HepG2 (cell line): ENCODE results near the gene SLC6A6. TPM values are rescaled to one million over a fixed set of nuclear protein-coding genes. Genes with fewer than 3 reads are reported as not detected.
A peak's percentile ranks its signal among the peaks of the same experiment; 100 is the strongest.

Source experiments
- ATAC-seq: fragments of 200-7000 bp; cut with Tn5 transposase; 3 replicates; pipeline ENCODE4 v1.9.1; 2020; ENCODE audit warnings: mild to moderate bottlenecking, moderate library complexity
- BruUV-seq: library from RNA; stranded (reverse); fragments of 400-500 nt; replicated peaks from 2 replicates; lab custom pipeline; 2021; lab: Mats Ljungman, UMichigan
- CTCF ChIA-PET: fragments of 300-600 bp; formaldehyde crosslinking; extraction: SDS; loops from one replicate; lab custom pipeline; 2021; ENCODE audit warnings: low total read pairs, inconsistent platforms, low intra/inter-chr PET ratio; lab: Yijun Ruan, JAX
- POLR2A ChIA-PET: fragments of 350-600 bp; sonication (Branson Sonifier 250); formaldehyde crosslinking; loops from one replicate; lab custom pipeline; 2020; ENCODE audit warnings: antibody characterized with exemption, inconsistent platforms; lab: Yijun Ruan, JAX
- DNase-seq: peaks from one replicate; pipeline ENCODE4 v3.0.0-alpha.2; 2015; ENCODE audit warnings: low spot score
- FAIRE-seq: peaks from 3 replicates; lab custom pipeline; 2011; peaks lifted over from hg19 to GRCh38; lab: Jason Lieb, UNC
- H2AFZ ChIP-seq: one replicate; pipeline ENCODE4 v1.6.1; 2011; ENCODE audit warnings: low read length, inconsistent platforms
- H3K27ac ChIP-seq: fragments of 300-600 bp; 3 replicates; pipeline ENCODE4 v1.8.0; 2011; ENCODE audit warnings: mixed run types, mild to moderate bottlenecking, mixed read lengths, low read length, inconsistent platforms; ENCODE audit not compliant: insufficient read depth; ENCODE audit errors: extremely low read length
- H3K27me3 ChIP-seq, 2 experiments: fragments of 200-600 bp in 1 of 2; 2 replicates in 1 of 2; 3 replicates in 1 of 2; pipeline versions ENCODE4 v1.6.0 to v1.8.0; 2011; ENCODE audit warnings: low read length in 2 of 2, mild to moderate bottlenecking in 2 of 2, moderate library complexity in 2 of 2, inconsistent platforms in 1 of 2; ENCODE audit not compliant: insufficient read depth in 2 of 2, control insufficient read depth in 1 of 2
- H3K36me3 ChIP-seq, 2 experiments: fragments of 200-600 bp in 1 of 2; replicated peaks in 1 of 2; 2 replicates in 1 of 2; 3 replicates in 1 of 2; pipeline versions ENCODE4 v1.5.1 to v1.8.0; 2011; ENCODE audit warnings: low read length in 2 of 2, inconsistent platforms in 1 of 2; ENCODE audit not compliant: insufficient read depth in 2 of 2, control insufficient read depth in 1 of 2
- H3K4me1 ChIP-seq: 2 replicates; pipeline ENCODE4 v1.5.1; 2012; ENCODE audit warnings: low read length, inconsistent platforms; ENCODE audit not compliant: insufficient read depth
- H3K4me2 ChIP-seq: 2 replicates; pipeline ENCODE4 v1.6.0; 2011; ENCODE audit warnings: low read depth, low read length, inconsistent platforms
- H3K4me3 ChIP-seq, 3 experiments: fragments of 200-600 bp in 1 of 3; sonication (generic), shearing (Covaris generic) in 1 of 3; replicated peaks in 1 of 3; 2 replicates each; pipeline ENCODE4 v1.5.1; 2011 to 2016; ENCODE audit warnings: low read length in 3 of 3, inconsistent platforms in 2 of 3, low read depth in 2 of 3, mild to moderate bottlenecking in 2 of 3, control low read depth in 1 of 3, mixed read lengths in 1 of 3; ENCODE audit not compliant: insufficient read depth in 1 of 3
- H3K79me2 ChIP-seq: one replicate; pipeline ENCODE4 v1.6.1; 2011; ENCODE audit warnings: low read length, inconsistent platforms; ENCODE audit not compliant: insufficient read depth
- H3K9ac ChIP-seq: 2 replicates; pipeline ENCODE4 v1.6.0; 2011; ENCODE audit warnings: mild to moderate bottlenecking, low read depth, low read length, inconsistent platforms; ENCODE audit not compliant: insufficient read depth
- H3K9me3 ChIP-seq: 2 replicates; pipeline ENCODE4 v1.5.1; 2012; ENCODE audit warnings: mild to moderate bottlenecking, low read length
- H4K20me1 ChIP-seq: 2 replicates; pipeline ENCODE4 v1.6.0; 2011; ENCODE audit warnings: inconsistent platforms, mild to moderate bottlenecking, low read length, moderate library complexity; ENCODE audit not compliant: insufficient read depth
- CTCF ChIP-seq: sonication (generic); formaldehyde crosslinking; IDR thresholded peaks from 2 replicates; pipeline ENCODE4 v1.5.0; 2020; ENCODE audit warnings: mild to moderate bottlenecking, missing genetic modification reagents, moderate library complexity
- NPAS2 ChIP-seq: sonication (generic); formaldehyde crosslinking; IDR thresholded peaks from 2 replicates; pipeline ENCODE4 v1.8.0; 2022; ENCODE audit warnings: mild to moderate bottlenecking, missing genetic modification reagents, borderline replicate concordance
- STAG1 ChIP-seq: sonication (generic); formaldehyde crosslinking; IDR thresholded peaks from 2 replicates; pipeline ENCODE4 v1.4.0; 2020; ENCODE audit warnings: missing genetic modification reagents
- ZBTB8A ChIP-seq: sonication (generic); formaldehyde crosslinking; IDR thresholded peaks from 2 replicates; pipeline ENCODE4 v1.4.0; 2020; ENCODE audit warnings: mild to moderate bottlenecking, low read depth, missing genetic modification reagents, borderline replicate concordance
- ZNF691 ChIP-seq: sonication (generic); formaldehyde crosslinking; IDR thresholded peaks from 2 replicates; pipeline ENCODE4 v1.4.0; 2020; ENCODE audit warnings: missing genetic modification reagents, low read depth, mild to moderate bottlenecking, borderline replicate concordance
- WGBS: methylation state at CpG from one replicate; pipeline ENCODE4 v1.1.6; 2017; ENCODE audit warnings: low lambda C conversion rate; 5-methylcytosine and 5-hydroxymethylcytosine counted together
- in situ Hi-C: cut with HindIII; loops from 2 replicates; pipeline ENCODE4 v1.10.0; 2017; ENCODE audit warnings: low pct_unique_long_range_greater_than_20kb; ENCODE audit not compliant: extremely low pct_ligation_motif_present
- intact Hi-C: fragments of 100-400 bp; cut with micrococcal nuclease; formaldehyde crosslinking; loops from one replicate; pipeline ENCODE4 v1.10.0; 2022; ENCODE audit not compliant: unreplicated experiment
- polyA plus RNA-seq, 8 experiments: library from polyadenylated mRNA; depleted of rRNA in 3 of 8; stranded (reverse) in 7 of 8; unstranded in 1 of 8; fragments of >200 nt; fragmentation: Illumina TruSeq in 4 of 8; extraction: Trizol in 4 of 8; gene quantifications; 2 replicates each; pipeline versions ENCODE4 v1.2.1 to v1.2.3, GENCODE V29; 2011 to 2016; ENCODE audit warnings: low read depth in 4 of 8, missing spikeins in 1 of 8, mixed read lengths in 1 of 8; ENCODE audit not compliant: insufficient read depth in 1 of 8
- total RNA-seq, 5 experiments: library from RNA; depleted of rRNA; stranded (reverse); fragments of >200 nt; fragmentation: Illumina TruSeq; extraction: Trizol; gene quantifications; 2 replicates each; pipeline ENCODE4 v1.2.3, GENCODE V29; 2016; ENCODE audit warnings: low read depth in 1 of 5

SLC6A6 gene
- total and polyA plus RNA-seq, 2 of the 13 experiments (the other 11 are each of a cell fraction or from before 2014, with no cell fraction given) = 14.1 to 20.7 TPM

GRCh38 chr3:14496351-14496750 is 93.9 kb downstream of the SLC6A6 start (continued):
- no peak for TF ChIP-seq ZNF691 (CRISPR knock-in tag)
- no peak for TF ChIP-seq NPAS2 (CRISPR knock-in tag)

DNA sequence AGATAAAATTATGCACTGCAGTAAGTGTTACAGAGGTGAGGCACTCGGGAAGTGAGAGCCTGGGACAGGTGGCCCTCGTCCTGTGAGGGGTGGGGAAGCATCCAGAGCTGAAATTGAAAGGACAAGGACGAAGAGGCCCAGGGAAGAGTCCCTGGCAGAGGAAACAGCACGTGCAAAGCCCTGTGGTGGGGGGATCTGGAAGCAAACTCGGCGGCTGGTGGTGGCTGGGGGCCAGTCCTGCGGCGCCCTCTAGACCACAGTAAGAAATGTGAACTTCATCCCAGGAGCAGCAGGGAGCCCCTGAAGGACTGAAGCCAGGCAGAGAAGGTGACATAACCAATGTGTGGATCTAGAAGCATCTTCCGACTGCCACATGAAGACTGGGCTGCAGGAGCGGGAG is 94.9 kb downstream of the SLC6A6 start:
- DNase-seq (no peak), ATAC-seq (peak; percentile 34; the same call in 2 of the 3 replicates), FAIRE-seq (no peak)
- CTCF ChIA-PET = no interaction called here
- H3K9ac ChIP-seq = no peak overlapping the region
- H2AFZ ChIP-seq = no peak overlapping the region
- POLR2A ChIA-PET = no interaction called here
- H3K9me3 ChIP-seq = no peaks in the 10 kb centered on the region
- H3K36me3 ChIP-seq = no peaks in the 10 kb centered on the region
- no peaks in the 10 kb centered on the region for H4K20me1 ChIP-seq
- no peak overlapping the region for H3K4me3 ChIP-seq
- no peaks in the 10 kb centered on the region for H3K4me1 ChIP-seq
- intact Hi-C loops = no loop called here
- TF ChIP-seq ZBTB8A (CRISPR knock-in tag) = no peak
- TF ChIP-seq STAG1 (CRISPR knock-in tag) = peak; percentile 33; the same call in 1 of the 2 replicates
- peak; percentile 25; the same call in 1 of the 2 replicates for TF ChIP-seq CTCF (CRISPR knock-in tag)
- no TSS peak for BruUV-seq
- no peak overlapping the region for H3K27ac ChIP-seq
- no peaks in the 10 kb centered on the region for H3K79me2 ChIP-seq
- H3K4me2 ChIP-seq = no peak overlapping the region
- WGBS = 23% methylated on average over 10 of the region's 10 CpGs
- no peaks in the 10 kb centered on the region; a peak in 1 of 5 replicates for H3K27me3 ChIP-seq
- in situ Hi-C loops = no loop called here
